ENCODE data around the gene SPOCK3.
"Not testable (repeated sequence)": the region's sequence is repeated elsewhere in the genome, so short reads cannot be mapped to it uniquely, and the experiment has no call there.

SPOCK3 gene

DNA sequence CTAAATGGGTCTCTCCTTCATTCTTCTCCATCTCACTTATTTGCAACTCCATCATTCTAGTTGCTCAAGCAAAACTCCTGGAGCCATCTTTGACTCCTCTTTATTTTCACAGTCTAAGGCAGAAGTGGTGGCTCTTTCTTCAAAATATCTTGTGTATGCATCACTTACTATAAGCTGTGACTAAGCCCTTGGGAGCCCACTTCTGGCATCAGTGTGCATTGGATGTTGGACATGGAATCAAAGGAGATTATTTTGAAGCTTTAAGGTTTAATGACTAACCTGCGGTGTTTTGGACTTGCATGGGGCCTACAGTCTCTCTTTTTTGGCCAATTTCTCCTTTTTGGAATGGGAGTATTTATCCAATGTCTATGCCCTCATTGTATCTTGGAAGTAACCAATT is 276.8 kb downstream of the SPOCK3 start:
- no peak for DNase-seq (ENCODE audit: low read depth)

- no peak for DNase-seq (ENCODE audit: low read depth)
These were observed 277.8 kb downstream of the SPOCK3 start for GRCh38 chr4:166956484-166956883.

- no peak for DNase-seq (ENCODE audit: low read depth)
These were observed 292.7 kb downstream of the SPOCK3 start for GRCh38 chr4:166941629-166942028.

GRCh38 chr4:166930464-166930863 is 303.8 kb downstream of the SPOCK3 start:
- no peak for DNase-seq (ENCODE audit: low read depth)

GRCh38 chr4:166924424-166924823 is 309.9 kb downstream of the SPOCK3 start:
- no peak for DNase-seq (ENCODE audit: low read depth)

- no peak for DNase-seq (ENCODE audit: low read depth)
These were observed 320.4 kb downstream of the SPOCK3 start for GRCh38 chr4:166913926-166914325.

- no peak for DNase-seq (ENCODE audit: low read depth)
These were observed 330.9 kb downstream of the SPOCK3 start for GRCh38 chr4:166903408-166903807.

DNA sequence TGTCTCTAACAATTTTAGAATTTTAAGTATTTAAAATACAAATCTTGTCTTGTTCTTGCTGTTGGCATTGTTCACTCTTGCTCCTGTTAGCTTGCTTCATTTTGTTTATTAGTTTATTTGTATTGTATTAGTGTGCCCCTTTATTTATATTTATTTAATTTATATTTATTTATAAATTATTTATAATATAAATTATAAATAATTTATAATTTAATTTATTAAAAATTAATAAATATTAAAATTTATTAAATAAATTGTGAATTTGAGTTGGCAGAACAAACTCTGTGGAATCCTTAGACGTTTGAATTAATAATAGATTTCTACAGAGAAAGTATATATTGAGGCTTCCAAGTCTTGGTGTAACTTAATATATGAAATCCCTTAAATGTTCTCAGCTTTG is 331.4 kb downstream of the SPOCK3 start:
- DNase-seq (ENCODE audit: low read depth) = no peak

DNA sequence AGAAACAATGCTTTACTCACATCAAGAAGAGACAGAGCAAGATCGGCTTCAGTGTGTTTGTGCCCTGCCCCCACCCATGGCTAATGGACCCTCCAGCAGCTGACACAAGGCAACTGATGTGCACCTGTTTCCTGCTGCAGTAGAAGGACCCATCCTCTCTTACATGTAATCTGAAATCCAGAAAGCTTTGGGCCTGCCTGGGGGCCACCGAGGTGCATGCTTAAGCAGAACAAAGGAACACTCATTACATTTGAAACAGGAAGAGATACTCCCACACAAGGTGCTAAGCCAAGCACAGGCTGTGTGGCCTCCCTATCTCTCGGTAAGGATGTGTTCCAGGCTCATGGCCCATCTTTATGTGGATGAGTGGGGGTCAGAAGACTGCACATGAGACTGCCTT is 338.0 kb downstream of the SPOCK3 start:
- DNase-seq (ENCODE audit: low read depth) = no peak

DNA sequence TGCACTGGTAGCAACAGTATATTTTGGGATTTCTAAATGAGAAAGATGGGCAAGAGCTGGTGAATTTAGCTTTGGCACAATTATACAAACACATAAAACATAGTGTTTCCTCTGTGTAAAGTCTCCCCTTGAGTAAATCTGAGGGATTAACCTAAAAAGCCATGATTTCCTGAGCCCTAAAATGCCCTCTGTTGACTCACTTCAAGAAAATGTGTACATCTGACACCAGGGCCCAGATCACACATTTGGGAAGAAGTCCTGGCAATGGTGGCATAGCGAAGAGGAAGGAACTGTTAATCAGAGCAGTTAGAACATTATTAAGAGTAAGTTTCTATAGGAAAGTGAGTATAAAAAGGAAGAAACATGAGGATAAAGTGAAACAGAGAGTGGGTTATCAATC is 338.5 kb downstream of the SPOCK3 start:
- DNase-seq (ENCODE audit: low read depth) = no peak

GRCh38 chr4:166887457-166887856 is 346.8 kb downstream of the SPOCK3 start:
- no peak for DNase-seq (ENCODE audit: low read depth)

- no peak for DNase-seq (ENCODE audit: low read depth)
These were observed 347.6 kb downstream of the SPOCK3 start for GRCh38 chr4:166886718-166887117.

DNA sequence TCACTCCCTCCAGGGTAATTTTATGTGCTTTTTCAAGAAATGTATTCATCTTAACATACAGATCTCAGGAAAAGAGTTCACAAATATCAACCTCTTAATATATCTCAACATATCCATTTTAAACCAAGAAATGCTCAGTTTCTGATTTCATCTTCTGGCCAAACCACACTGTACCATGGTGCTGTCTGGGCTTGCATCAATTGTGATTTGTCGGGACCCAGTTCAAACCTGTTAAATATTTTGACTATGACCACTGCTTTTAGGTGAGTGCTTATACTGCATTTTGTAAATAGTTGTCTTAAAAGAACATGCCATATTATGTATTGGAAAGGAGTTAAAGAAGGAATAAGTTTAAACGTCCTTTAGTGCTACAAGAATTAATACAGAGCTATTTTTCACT is 352.1 kb downstream of the SPOCK3 start:
- no peak for DNase-seq (ENCODE audit: low read depth)

GRCh38 chr4:166875821-166876220 is 358.5 kb downstream of the SPOCK3 start:
- DNase-seq (ENCODE audit: low read depth) = no peak

DNA sequence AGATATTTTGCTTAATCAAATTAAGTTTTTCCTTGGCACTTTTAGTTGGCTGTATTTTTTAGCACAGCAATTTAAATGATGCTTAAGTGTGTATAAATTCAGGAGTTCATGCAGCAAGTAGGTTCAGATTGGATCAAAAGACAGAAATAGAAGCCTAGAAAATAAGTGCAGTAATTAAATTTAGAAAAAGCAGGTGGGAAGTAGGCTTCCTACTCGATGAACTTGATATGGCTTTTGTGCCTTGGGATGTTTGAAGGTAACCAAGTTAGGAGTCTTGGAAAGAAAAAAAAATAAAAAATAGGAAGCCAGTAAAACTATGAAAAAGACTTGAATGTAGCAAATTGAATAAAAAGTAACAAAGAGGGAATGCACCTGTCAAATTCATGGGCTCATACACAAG is 372.3 kb downstream of the SPOCK3 start:
- DNase-seq (ENCODE audit: low read depth) = no peak

GRCh38 chr4:166850398-166850797 is 383.9 kb downstream of the SPOCK3 start:
- DNase-seq (ENCODE audit: low read depth) = not testable (repeated sequence)

DNA sequence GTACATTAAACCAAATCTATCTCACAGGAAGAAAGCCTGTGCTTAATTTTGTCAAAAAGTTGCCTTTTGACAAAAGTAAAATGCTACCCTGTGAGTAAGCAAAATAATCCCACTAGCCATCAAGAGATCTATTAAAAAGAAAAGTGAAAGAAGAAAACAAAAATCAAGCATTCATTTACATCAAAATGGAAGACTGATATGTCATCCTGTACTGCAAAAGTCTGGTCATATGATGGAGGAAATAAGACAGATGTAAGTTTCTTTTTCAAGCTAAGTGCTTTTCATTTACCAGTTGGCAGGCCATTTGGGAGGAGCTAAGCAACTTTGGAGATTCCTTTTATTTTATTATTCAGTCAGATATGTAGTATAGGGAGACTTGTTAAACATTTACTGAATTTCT is 387.4 kb downstream of the SPOCK3 start:
- DNase-seq (ENCODE audit: low read depth) = no peak

- no peak for DNase-seq (ENCODE audit: low read depth)
These were observed 391.5 kb downstream of the SPOCK3 start for GRCh38 chr4:166842795-166843261.

GRCh38 chr4:166839615-166840251 is 394.6 kb downstream of the SPOCK3 start:
- DNase-seq (ENCODE audit: low read depth) = no peak

DNA sequence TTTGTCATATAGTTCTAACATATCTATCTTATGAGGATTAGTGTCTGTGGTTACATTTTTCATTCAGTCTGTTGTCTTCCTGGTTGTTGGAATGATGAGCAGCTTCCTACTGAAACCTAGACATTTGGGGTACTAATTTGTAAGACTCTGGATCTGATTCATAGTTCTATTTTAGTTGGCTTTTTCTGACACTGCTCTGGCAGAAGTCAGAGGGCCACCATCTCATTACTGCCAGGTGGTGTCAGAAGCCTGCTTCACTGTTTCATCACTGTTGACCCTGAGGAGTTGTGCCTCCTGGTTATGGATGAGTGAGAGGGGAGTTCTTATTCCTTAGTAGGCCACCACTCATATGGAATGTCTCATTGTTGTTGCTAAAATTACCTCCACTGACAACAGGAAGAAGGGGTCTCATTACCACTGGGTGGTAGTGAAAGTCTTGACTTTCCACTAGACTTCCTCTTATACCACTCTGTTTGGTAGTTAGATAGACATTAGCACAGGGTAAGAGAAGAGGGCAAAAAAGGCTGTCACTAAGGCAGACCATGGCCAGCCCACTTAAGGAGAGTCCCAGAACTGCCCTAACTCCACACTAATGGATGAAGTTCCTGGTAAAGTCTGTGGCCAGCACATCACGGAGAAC is 395.2 kb downstream of the SPOCK3 start:
- DNase-seq (ENCODE audit: low read depth) = no peak

DNA sequence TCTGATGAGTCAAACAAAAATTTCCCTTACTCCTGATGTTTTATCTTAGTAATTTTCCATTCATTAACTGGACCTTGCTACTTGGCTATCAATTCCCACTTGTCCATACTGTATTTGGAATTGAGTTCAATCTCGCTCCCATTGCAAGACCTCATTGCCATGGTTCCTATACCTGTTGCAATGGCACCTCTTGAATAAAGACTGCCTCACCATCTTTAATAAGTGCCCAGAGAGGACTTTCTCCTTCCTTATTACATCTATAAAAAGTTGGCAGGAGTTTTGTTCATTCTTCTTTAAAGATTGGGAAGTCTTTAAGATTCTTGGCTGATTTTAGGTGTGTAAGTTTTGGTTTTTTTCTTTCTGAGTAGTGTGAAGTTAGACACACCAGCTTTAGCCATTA is 397.4 kb downstream of the SPOCK3 start:
- no peak for DNase-seq (ENCODE audit: low read depth)

DNA sequence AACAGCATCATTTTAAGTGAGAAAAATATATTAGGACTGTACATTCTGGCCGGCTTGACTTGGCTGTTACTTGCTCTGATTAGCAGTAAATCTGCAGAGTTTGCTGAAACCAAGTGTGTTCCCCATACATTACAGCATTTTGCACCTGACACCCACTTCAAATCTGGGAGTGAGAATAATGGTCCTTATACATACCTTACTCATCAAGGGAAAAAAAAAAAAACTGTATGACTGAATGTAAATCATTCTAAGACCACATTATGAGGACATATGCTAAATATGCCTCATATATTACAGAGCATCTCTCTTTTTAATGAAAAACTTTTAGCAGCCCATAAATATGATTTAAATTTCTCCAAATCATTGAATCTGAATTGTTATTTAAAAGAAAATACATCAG is 406.7 kb downstream of the SPOCK3 start:
- DNase-seq (ENCODE audit: low read depth) = no peak

DNA sequence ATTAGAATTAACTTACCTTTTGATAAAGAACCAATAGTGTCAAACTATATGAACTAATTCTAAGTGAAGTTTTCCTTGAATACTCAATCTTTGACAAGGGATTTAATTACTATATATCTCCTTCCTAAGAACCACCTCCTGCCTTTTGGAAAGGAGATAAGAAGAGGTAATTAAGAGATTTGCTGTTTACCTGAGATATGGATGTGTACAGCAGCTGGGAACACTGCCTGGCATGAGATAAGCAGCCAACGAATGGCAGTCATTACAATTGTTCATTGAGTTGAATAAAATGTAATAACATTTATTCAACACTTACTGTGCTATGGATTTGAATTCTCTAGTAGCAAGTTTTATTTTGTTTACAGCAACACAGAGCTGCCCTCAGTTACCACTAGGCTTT is 407.1 kb downstream of the SPOCK3 start:
- no peak for DNase-seq (ENCODE audit: low read depth)

- no peak for DNase-seq (ENCODE audit: low read depth)
These were observed 410.4 kb downstream of the SPOCK3 start for GRCh38 chr4:166823848-166824247.

Measured in GM04503 (cell line).